ENCODE results near the gene TRMT10A. TPM values are rescaled to one million over a fixed set of nuclear protein-coding genes. Genes with fewer than 3 reads are reported as not detected.
A peak's percentile ranks its signal among the peaks of the same experiment; 100 is the strongest.

TRMT10A gene, protein sequence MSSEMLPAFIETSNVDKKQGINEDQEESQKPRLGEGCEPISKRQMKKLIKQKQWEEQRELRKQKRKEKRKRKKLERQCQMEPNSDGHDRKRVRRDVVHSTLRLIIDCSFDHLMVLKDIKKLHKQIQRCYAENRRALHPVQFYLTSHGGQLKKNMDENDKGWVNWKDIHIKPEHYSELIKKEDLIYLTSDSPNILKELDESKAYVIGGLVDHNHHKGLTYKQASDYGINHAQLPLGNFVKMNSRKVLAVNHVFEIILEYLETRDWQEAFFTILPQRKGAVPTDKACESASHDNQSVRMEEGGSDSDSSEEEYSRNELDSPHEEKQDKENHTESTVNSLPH
- total RNA-seq = 10 to 100 TPM in 1 of 2 donors, 1 to 10 TPM in 1; 6.8 to 10.6 TPM

GRCh38 chr4:99563310-99564186 is at the start of gene TRMT10A:
TSS of gene TRMT10A (minus strand) at chr4:99564039. CDS start at chr4:99559338, 4,701 bp downstream.
- Histone ChIP-seq H3K4me1 (no peaks in the 10 kb centered on the region), H3K27me3 (no peaks in the 10 kb centered on the region), H3K36me3 (no peaks in the 10 kb centered on the region), H3K9ac (ENCODE audit: low read depth in 2 of 2, low read length in 2 of 2) (peak within 1 kb of the TSS; percentile 83 to 85), H3K4me3 (peak within 1 kb of the TSS; percentile 41), H3K27ac (peak within 1 kb of the TSS; percentile 89), H3K9me3 (no peaks in the 10 kb centered on the region)
- TF ChIP-seq, protein P1, sequence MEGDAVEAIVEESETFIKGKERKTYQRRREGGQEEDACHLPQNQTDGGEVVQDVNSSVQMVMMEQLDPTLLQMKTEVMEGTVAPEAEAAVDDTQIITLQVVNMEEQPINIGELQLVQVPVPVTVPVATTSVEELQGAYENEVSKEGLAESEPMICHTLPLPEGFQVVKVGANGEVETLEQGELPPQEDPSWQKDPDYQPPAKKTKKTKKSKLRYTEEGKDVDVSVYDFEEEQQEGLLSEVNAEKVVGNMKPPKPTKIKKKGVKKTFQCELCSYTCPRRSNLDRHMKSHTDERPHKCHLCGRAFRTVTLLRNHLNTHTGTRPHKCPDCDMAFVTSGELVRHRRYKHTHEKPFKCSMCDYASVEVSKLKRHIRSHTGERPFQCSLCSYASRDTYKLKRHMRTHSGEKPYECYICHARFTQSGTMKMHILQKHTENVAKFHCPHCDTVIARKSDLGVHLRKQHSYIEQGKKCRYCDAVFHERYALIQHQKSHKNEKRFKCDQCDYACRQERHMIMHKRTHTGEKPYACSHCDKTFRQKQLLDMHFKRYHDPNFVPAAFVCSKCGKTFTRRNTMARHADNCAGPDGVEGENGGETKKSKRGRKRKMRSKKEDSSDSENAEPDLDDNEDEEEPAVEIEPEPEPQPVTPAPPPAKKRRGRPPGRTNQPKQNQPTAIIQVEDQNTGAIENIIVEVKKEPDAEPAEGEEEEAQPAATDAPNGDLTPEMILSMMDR (IDR thresholded peaks at IDR 0.05) = no peak
- peak; percentile 98 for DNase-seq
- intact Hi-C loops (cut with DNase I) = loop anchor here (5.0 kb wide), 2 partner anchors 324 to 384 kb away; partner anchors contain the start of gene DNAJB14

GRCh38 chr4:99612704-99613103 is 48.9 kb upstream of the TRMT10A start:
- H3K4me1 ChIP-seq = no peaks in the 10 kb centered on the region
- intact Hi-C loops (cut with DNase I) = no loop called here
- no peaks in the 10 kb centered on the region for H3K27me3 ChIP-seq
- DNase-seq = no peak
- H3K36me3 ChIP-seq = no peaks in the 10 kb centered on the region
- H3K27ac ChIP-seq = no peak overlapping the region
- no peak overlapping the region for H3K9ac ChIP-seq (ENCODE audit: low read depth in 2 of 2, low read length in 2 of 2)
- H3K4me3 ChIP-seq = no peak overlapping the region
- TF ChIP-seq, protein P1 (IDR thresholded peaks at IDR 0.05) = no peak
- H3K9me3 ChIP-seq = no peaks in the 10 kb centered on the region

DNA sequence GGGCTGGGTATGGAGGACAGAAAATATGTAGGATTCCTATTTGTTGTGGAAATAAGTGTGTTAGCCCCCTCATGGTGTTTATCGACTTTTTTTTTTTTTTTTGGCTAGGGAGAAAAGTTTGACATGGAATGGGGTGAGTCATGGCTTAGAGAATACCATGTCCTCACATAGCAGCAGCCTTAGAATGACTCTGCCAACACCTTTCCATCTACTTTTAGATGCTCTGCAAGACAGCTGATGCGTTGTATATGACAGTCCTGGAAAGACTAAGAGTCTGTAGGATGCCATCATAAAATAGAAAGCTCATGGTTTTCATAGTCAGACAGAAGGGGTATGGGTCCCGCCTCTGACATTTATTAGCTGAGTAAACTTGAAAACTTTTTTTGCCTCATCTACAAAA is 48.4 kb upstream of the TRMT10A start:
- H3K27ac ChIP-seq = no peak overlapping the region
- intact Hi-C loops (cut with DNase I) = no loop called here
- no peak overlapping the region for H3K9ac ChIP-seq (ENCODE audit: low read depth in 2 of 2, low read length in 2 of 2)
- TF ChIP-seq, protein P1 (IDR thresholded peaks at IDR 0.05) = no peak
- no peaks in the 10 kb centered on the region for H3K36me3 ChIP-seq
- no peaks in the 10 kb centered on the region for H3K9me3 ChIP-seq
- no peak overlapping the region for H3K4me3 ChIP-seq
- no peaks in the 10 kb centered on the region for H3K27me3 ChIP-seq
- no peak for DNase-seq
- no peaks in the 10 kb centered on the region for H3K4me1 ChIP-seq

GRCh38 chr4:99610605-99611175 is 46.9 kb upstream of the TRMT10A start:
- no peak for DNase-seq
- no peaks in the 10 kb centered on the region for H3K36me3 ChIP-seq
- no peak overlapping the region for H3K27ac ChIP-seq
- no peaks in the 10 kb centered on the region for H3K9me3 ChIP-seq
- H3K4me3 ChIP-seq = no peak overlapping the region
- no peaks in the 10 kb centered on the region for H3K27me3 ChIP-seq
- no peaks in the 10 kb centered on the region for H3K4me1 ChIP-seq
- H3K9ac ChIP-seq (ENCODE audit: low read depth in 2 of 2, low read length in 2 of 2) = no peak overlapping the region
- intact Hi-C loops (cut with DNase I) = no loop called here
- TF ChIP-seq, protein P1 (IDR thresholded peaks at IDR 0.05) = no peak

DNA sequence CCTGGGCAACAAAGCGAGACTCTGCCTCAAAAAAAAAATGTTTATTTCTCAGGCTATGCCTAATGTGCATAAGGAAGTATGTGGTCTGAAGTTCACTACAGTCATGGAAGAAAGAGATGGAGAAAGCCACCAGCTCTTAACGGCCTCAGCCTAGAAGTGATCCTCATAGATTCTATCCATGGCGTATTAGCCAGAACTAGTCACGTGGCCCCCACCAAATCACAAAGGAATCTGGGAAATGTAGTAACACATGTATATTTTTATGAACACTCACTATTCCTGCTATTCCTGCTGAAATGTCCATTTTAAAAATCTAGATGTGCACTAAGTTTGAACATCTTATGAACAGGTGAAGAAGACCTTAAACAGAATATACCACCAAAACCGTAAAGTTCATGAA is 44.6 kb upstream of the TRMT10A start:
- Histone ChIP-seq H3K4me1 (no peaks in the 10 kb centered on the region), H3K9me3 (no peaks in the 10 kb centered on the region), H3K9ac (ENCODE audit: low read depth in 2 of 2, low read length in 2 of 2) (no peak overlapping the region), H3K27me3 (no peaks in the 10 kb centered on the region), H3K4me3 (no peak overlapping the region), H3K36me3 (no peaks in the 10 kb centered on the region), H3K27ac (no peak overlapping the region)
- no peak for DNase-seq
- intact Hi-C loops (cut with DNase I) = no loop called here
- TF ChIP-seq, protein P1 (IDR thresholded peaks at IDR 0.05) = no peak

Measured in colonic mucosa (tissue), 4 donors.